Sigmoid colon (tissue), 4 donors: ENCODE data around the gene ARHGEF17.

Source experiments
- CTCF ChIP-seq, 4 experiments: fragments of 450-650 bp in 3 of 4; fragments of 200-600 bp in 1 of 4; IDR thresholded peaks; one replicate each; pipeline ENCODE4 v1.5.1; 2016 to 2019; ENCODE audit warnings: antibody characterized with exemption in 4 of 4, mild to moderate bottlenecking in 3 of 4, moderate library complexity in 2 of 4
- POLR2A ChIP-seq, 2 donors: fragments of 450-650 bp; IDR thresholded peaks; one replicate each; pipeline ENCODE4 v1.6.1; 2016; ENCODE audit warnings: antibody characterized with exemption in 2 of 2, mild to moderate bottlenecking in 2 of 2, moderate library complexity in 2 of 2
- POLR2AphosphoS5 ChIP-seq, 4 donors: sonication (generic); formaldehyde crosslinking; IDR thresholded peaks; one replicate each; pipeline ENCODE4 v1.6.1; 2017; ENCODE audit warnings: antibody characterized with exemption in 4 of 4

- TF ChIP-seq CTCF (IDR thresholded peaks at IDR 0.05), result no peak
- no peak for TF ChIP-seq POLR2A (IDR thresholded peaks at IDR 0.05)
- TF ChIP-seq POLR2AphosphoS5 (IDR thresholded peaks at IDR 0.05), result no peak
Observed at GRCh38 chr11:73386016-73386415, 77.9 kb downstream of the ARHGEF17 start.
